ENCODE data around the gene KPRP. TPM values are rescaled to one million over a fixed set of nuclear protein-coding genes. Genes with fewer than 3 reads are reported as not detected.

The KPRP gene
- total RNA-seq, 4 donors from 2014 or later: 0.09 to 3.7 (median 1.2) TPM

GRCh38 chr1:152745765-152746444, 11.9 kb upstream of the KPRP start:
- H3K4me3 ChIP-seq: no peak overlapping the region
- intact Hi-C loops (cut with DNase I): no loop called here
- no peak for DNase-seq
- TF ChIP-seq CTCF (IDR thresholded peaks at IDR 0.05): no peak
- no peak overlapping the region for H3K27ac ChIP-seq
- no peaks in the 10 kb centered on the region for H3K9me3 ChIP-seq
- WGBS, 2 donors: 84 to 85% methylated on average over 6 of the region's 6 CpGs
- H3K4me1 ChIP-seq: peaks cover 0 to 7% (median 0%) of the 10 kb centered on the region in 3 donors
- H3K27me3 ChIP-seq: peaks cover 0 to 18% (median 0%) of the 10 kb centered on the region in 4 donors
- no peaks in the 10 kb centered on the region for H3K36me3 ChIP-seq

DNA sequence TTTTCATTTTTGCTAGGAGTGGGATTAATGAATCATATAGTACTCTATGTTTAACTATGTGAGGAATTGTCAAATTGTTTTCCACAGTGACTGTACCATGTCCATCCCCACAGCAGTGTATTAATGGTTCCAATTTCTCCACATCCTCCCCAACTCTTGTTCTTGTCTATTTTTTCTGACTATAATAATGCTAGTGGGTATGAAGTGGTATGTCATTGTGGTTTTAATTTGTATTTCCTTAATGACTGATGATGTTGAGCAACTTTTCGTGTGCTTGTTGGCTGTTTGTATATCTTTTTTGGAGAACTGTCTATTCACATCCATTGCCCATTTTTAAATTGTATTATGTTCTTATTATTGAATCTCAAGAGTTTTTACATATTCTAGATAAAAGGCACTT, 10.0 kb upstream of the KPRP start:
- intact Hi-C loops (cut with DNase I): no loop called here
- no peak for DNase-seq
- H3K9me3 ChIP-seq: no peaks in the 10 kb centered on the region
- no peaks in the 10 kb centered on the region for H3K36me3 ChIP-seq
- H3K27ac ChIP-seq: no peak overlapping the region
- peaks cover 0 to 7% (median 0%) of the 10 kb centered on the region in 3 donors for H3K4me1 ChIP-seq
- TF ChIP-seq CTCF (IDR thresholded peaks at IDR 0.05) (no peak), POLR2A (IDR thresholded peaks at IDR 0.05) (no peak)
- peaks cover 0 to 18% (median 0%) of the 10 kb centered on the region in 4 donors for H3K27me3 ChIP-seq
- 15 to 17% methylated on average over 1 of the region's 1 CpG for WGBS, 2 donors
- no peak overlapping the region for H3K4me3 ChIP-seq

- DNase-seq: no peak
- intact Hi-C loops (cut with DNase I): no loop called here
- H3K27ac ChIP-seq: no peak overlapping the region
- no peaks in the 10 kb centered on the region for H3K36me3 ChIP-seq
- TF ChIP-seq POLR2A (IDR thresholded peaks at IDR 0.05) (no peak), CTCF (IDR thresholded peaks at IDR 0.05) (no peak)
- H3K27me3 ChIP-seq: peaks cover 0 to 21% (median 0%) of the 10 kb centered on the region in 4 donors
- peaks cover 0 to 8% (median 0%) of the 10 kb centered on the region in 3 donors for H3K4me1 ChIP-seq
- H3K4me3 ChIP-seq: no peak overlapping the region
- no peaks in the 10 kb centered on the region for H3K9me3 ChIP-seq
- 25 to 27% methylated on average over 1 of the region's 1 CpG for WGBS, 2 donors
Observed at GRCh38 chr1:152752225-152752624, 5.6 kb upstream of the KPRP start.

DNA sequence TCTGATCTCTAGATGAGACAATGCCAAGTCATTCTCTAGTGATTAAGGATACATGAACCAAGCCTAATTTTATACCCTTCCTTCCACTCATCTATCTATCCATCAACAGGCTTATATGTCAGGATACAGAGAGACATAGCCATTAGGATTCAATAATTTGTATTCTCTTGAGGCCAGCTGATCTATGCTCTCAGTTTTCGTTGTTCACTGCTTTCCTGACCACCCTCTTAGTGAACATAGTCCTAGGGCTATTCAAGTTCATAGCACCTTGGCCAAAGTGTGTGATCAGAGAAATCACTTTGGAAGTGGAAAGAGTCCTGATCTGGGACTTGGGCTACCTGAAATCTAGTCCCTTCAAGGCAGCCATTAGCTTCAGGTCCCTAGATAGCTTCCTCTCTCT, 4.2 kb upstream of the KPRP start:
- 47 to 56% methylated on average over 1 of the region's 1 CpG for WGBS, 2 donors
- Histone ChIP-seq H3K27me3 (peaks cover 0 to 21% (median 0%) of the 10 kb centered on the region in 4 donors), H3K9me3 (no peaks in the 10 kb centered on the region), H3K27ac (no peak overlapping the region), H3K36me3 (no peaks in the 10 kb centered on the region), H3K4me1 (peaks cover 0 to 19% (median 0%) of the 10 kb centered on the region in 3 donors), H3K4me3 (no peak overlapping the region)
- intact Hi-C loops (cut with DNase I): no loop called here
- TF ChIP-seq POLR2A (IDR thresholded peaks at IDR 0.05) (no peak), CTCF (IDR thresholded peaks at IDR 0.05) (no peak)
- no peak for DNase-seq

DNA sequence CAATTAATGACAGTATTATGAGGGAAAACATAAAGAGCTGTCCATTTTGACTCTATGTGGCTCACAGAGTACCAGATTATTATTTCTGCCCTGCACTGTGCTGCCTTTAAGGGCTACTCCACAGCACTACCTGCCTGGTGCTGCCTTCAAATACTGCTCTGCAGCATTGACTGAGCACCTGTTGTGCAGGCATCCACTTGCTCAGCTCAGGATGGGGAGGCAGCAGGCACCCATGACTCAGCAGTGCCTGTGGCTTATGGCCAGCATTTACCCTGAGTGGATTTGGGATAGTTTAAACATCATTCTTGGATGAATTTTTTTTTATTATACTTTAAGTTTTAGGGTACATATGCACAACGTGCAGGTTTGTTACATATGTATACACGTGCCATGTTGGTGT, 953 bp upstream of the KPRP start:
- WGBS, 2 donors: 43 to 53% methylated on average over 2 of the region's 2 CpGs
- H3K27ac ChIP-seq: no peak overlapping the region
- H3K4me3 ChIP-seq: no peak overlapping the region
- peaks cover 0 to 44% (median 0%) of the 10 kb centered on the region in 3 donors for H3K4me1 ChIP-seq
- H3K9me3 ChIP-seq: no peaks in the 10 kb centered on the region
- DNase-seq: no peak
- H3K36me3 ChIP-seq: no peaks in the 10 kb centered on the region
- peaks cover 0 to 3% (median 0%) of the 10 kb centered on the region in 4 donors for H3K27me3 ChIP-seq
- intact Hi-C loops (cut with DNase I): no loop called here
- TF ChIP-seq CTCF (IDR thresholded peaks at IDR 0.05) (no peak), POLR2A (IDR thresholded peaks at IDR 0.05) (no peak)

All from esophagus squamous epithelium (tissue), 5 donors.